ENCODE measurements around the gene SNX5.

Gene SNX5

GRCh38 chr20:17999566-17999965 lies 31.0 kb upstream of the SNX5 start:
- TF ChIP-seq MYC (IDR thresholded peaks at IDR 0.05; ENCODE audit: low read depth, low read length): no peak
- no peak for TF ChIP-seq MAX (IDR thresholded peaks at IDR 0.05; ENCODE audit: low read depth, low read length)
- no peak overlapping the region for H3K4me3 ChIP-seq (ENCODE audit: low read depth, low read length)
- DNase-seq (ENCODE audit: low read depth): no peak

GRCh38 chr20:17998446-17998845 lies 29.9 kb upstream of the SNX5 start:
- no peak overlapping the region for H3K4me3 ChIP-seq (ENCODE audit: low read depth, low read length)
- TF ChIP-seq CTCF (IDR thresholded peaks at IDR 0.05; ENCODE audit: low read depth, low read length) (no peak), MAX (IDR thresholded peaks at IDR 0.05; ENCODE audit: low read depth, low read length) (no peak), MYC (IDR thresholded peaks at IDR 0.05; ENCODE audit: low read depth, low read length) (no peak), POLR2A (IDR thresholded peaks at IDR 0.05; ENCODE audit: extremely low read depth, insufficient read length) (no peak)
- no peak for DNase-seq (ENCODE audit: low read depth)

GRCh38 chr20:17995967-17996819 lies 27.6 kb upstream of the SNX5 start:
- peak; percentile 98 for TF ChIP-seq CTCF (IDR thresholded peaks at IDR 0.05; ENCODE audit: low read depth, low read length)
- TF ChIP-seq MAX (IDR thresholded peaks at IDR 0.05; ENCODE audit: low read depth, low read length): no peak; the same call in 1 of the 2 replicates
- no peak overlapping the region for H3K4me3 ChIP-seq (ENCODE audit: low read depth, low read length)
- peak; percentile 64 for DNase-seq (ENCODE audit: low read depth)

GRCh38 chr20:17993546-17993945 lies 25.0 kb upstream of the SNX5 start:
- DNase-seq (ENCODE audit: low read depth): no peak
- TF ChIP-seq MYC (IDR thresholded peaks at IDR 0.05; ENCODE audit: low read depth, low read length): no peak
- TF ChIP-seq POLR2A (IDR thresholded peaks at IDR 0.05; ENCODE audit: extremely low read depth, insufficient read length): no peak
- no peak for TF ChIP-seq MAX (IDR thresholded peaks at IDR 0.05; ENCODE audit: low read depth, low read length)
- TF ChIP-seq CTCF (IDR thresholded peaks at IDR 0.05; ENCODE audit: low read depth, low read length): no peak
- H3K4me3 ChIP-seq (ENCODE audit: low read depth, low read length): no peak overlapping the region

GRCh38 chr20:17992847-17993513 lies 24.4 kb upstream of the SNX5 start:
- DNase-seq (ENCODE audit: low read depth): no peak
- H3K4me3 ChIP-seq (ENCODE audit: low read depth, low read length): no peak overlapping the region
- TF ChIP-seq POLR2A (IDR thresholded peaks at IDR 0.05; ENCODE audit: extremely low read depth, insufficient read length) (no peak), MAX (IDR thresholded peaks at IDR 0.05; ENCODE audit: low read depth, low read length) (no peak), MYC (IDR thresholded peaks at IDR 0.05; ENCODE audit: low read depth, low read length) (no peak), CTCF (IDR thresholded peaks at IDR 0.05; ENCODE audit: low read depth, low read length) (no peak)

- no peak for TF ChIP-seq CTCF (IDR thresholded peaks at IDR 0.05; ENCODE audit: low read depth, low read length)
- no peak for TF ChIP-seq MAX (IDR thresholded peaks at IDR 0.05; ENCODE audit: low read depth, low read length)
- no peak for TF ChIP-seq POLR2A (IDR thresholded peaks at IDR 0.05; ENCODE audit: extremely low read depth, insufficient read length)
- TF ChIP-seq MYC (IDR thresholded peaks at IDR 0.05; ENCODE audit: low read depth, low read length): no peak
- DNase-seq (ENCODE audit: low read depth): no peak
- H3K4me3 ChIP-seq (ENCODE audit: low read depth, low read length): no peak overlapping the region
These were observed 23.6 kb upstream of the SNX5 start for GRCh38 chr20:17992224-17992637.
